ENCODE results near the gene MAP3K10.
A peak's percentile ranks its signal among the peaks of the same experiment; 100 is the strongest.
"Not testable (repeated sequence)": the region's sequence is repeated elsewhere in the genome, so short reads cannot be mapped to it uniquely, and the experiment has no call there.

Gene MAP3K10

DNA sequence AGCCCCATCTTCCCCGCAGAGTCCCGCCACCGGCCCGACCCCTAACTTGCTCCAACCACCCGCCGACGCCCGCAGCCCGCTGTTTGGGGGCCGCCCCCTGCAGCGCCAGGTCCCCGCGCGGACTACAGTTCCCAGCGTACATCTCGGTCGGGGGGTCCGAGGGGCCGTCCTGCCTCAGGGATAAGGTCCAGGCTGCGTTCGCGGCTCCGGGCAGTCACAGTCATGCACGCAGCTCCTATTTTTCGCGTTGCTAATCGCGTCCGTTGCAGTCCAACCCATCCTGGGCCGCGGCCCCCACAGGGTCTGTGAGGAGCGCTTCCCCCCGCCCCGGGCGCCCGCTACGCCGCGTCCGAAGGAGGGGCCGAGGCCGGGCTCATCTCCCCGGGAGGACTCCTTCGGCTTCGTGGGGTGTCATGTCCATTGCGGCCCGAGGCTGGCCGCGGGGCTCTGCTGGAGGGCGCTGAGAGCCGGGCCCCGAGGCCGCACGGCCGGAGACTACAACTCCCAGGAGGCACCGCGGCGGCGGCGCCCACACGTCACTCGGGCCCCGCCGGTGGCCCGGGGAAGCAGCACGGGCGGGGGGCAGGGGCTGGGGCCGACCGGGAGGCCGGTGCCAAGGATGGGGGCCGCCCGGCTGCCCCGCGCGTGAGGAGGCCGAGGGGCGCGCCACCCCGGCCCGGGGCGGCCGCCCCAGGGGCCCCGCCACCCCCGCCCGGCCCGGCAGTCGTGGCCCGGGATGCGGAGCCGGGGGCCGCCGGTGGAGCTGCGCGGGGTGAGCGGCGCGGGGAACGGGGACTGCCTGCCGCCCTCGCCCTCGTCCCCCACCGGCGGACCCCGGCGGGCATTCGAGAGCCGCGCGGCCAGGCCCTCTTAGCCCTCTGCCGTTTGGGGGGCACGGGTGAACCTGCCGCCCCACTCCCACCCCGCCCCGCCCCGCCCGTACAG is at the start of gene MAP3K10:
MAP3K10 (plus strand) TSS at position 536 of the 945 bp plus-strand sequence. CDS start 606 bp downstream, outside the sequence.
- peak; percentile 73 to 83 for DNase-seq
- TF ChIP-seq GATA1 (IDR thresholded peaks at IDR 0.05; ENCODE audit: low read depth, low read length): no peak
- no peak for TF ChIP-seq POLR2A (IDR thresholded peaks at IDR 0.05; ENCODE audit: low read length)

DNA sequence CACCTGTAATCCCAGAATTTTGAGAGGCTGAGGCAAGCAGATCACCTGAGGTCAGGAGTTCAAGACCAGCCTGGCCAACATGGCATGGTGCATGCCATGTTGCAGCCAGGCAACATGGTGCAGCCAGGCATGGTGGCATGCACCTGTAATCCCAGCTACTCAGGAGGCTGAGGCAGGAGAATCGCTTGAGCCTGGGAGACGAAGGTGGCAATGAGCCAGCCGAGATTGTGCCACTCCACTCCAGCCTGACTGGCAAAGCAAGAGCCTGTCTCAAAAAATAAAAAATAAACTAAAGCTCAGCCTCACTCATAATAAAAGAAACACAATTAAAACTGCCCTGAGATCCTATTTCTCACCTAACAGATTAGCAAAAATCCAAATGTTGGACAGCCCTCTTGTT is 49.7 kb upstream of the MAP3K10 start:
- no peak for DNase-seq
- no peak for TF ChIP-seq GATA1 (IDR thresholded peaks at IDR 0.05; ENCODE audit: low read depth, low read length)
- TF ChIP-seq POLR2A (IDR thresholded peaks at IDR 0.05; ENCODE audit: low read length): no peak

DNA sequence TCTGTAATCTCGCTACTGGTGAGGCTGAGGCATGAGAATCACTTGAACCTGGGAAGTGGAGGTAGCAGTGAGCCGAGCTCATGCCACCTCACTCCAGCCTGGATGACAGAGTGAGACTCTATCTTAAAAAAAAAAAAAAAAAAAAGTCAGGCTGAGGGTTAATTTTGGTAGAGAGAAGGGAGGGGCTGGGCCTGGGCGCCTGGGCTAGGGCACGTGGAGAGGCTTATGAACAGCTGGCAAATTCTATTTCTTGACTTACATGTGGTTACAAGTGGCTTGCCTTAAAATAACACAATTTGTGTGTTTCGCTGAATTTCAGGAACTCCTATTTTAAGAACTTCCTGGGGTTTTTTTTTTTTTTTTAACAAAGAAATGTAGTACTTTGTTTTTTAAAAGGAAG is 47.6 kb upstream of the MAP3K10 start:
- TF ChIP-seq POLR2A (IDR thresholded peaks at IDR 0.05; ENCODE audit: low read length): no peak
- no peak for TF ChIP-seq GATA1 (IDR thresholded peaks at IDR 0.05; ENCODE audit: low read depth, low read length)
- no peak for DNase-seq

DNA sequence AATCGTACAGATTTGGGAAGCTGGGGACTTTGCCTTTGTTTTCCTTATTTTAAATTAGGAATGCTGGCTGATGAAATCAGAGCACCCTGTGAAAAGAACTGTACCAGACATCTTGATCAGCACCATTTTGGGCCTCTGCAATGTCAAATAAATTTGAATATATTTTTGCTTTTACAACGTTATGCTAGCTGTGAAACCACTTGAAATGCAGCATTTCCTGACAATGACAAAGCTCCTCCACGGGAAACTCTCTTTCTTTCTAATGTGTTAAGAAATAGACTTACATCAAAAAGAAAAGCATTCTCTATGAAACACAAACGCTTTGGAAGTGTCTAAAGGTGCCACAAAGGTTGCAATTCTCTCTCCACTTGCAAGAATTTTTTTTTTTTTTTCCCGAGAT is 47.1 kb upstream of the MAP3K10 start:
- no peak for DNase-seq
- TF ChIP-seq GATA1 (IDR thresholded peaks at IDR 0.05; ENCODE audit: low read depth, low read length) (no peak), POLR2A (IDR thresholded peaks at IDR 0.05; ENCODE audit: low read length) (no peak)

DNA sequence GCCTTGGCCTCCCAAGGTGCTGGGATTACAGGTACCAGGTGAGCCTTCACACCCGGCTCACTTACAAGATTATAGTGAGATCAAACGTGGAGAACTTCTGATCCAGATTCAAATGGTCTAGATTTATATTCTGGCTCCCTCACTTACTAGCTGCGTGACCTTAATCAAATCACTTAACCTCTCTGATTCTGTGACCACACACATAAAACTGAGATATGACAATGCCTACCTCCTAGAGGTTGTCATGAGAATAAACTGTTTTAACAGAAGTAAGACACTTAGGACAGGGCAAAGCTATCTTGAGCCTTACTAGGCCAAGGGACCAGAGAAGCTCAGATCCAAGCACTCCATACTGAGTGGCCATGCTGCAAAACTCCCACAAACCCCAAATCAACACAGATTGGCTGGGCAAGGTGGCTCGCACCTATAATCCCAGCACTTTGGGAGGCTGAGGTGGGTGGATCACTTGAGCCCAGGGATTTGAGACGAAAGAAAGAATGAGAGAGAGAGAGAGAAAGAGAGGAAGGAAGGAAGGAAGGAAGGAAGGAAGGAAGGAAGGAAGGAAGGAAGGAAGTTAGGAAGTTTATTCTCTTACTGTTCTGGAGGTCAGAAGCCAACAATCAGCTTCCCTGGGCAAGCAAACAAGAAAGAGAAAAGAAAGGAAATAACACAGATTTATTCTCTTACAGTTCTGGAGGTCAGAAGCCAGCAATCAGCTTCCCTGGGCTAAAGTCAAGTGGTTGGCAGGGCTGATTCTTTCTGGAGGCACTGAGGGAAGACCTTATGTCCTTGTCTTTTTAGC is 46.1 kb upstream of the MAP3K10 start:
- DNase-seq: no peak
- TF ChIP-seq GATA1 (IDR thresholded peaks at IDR 0.05; ENCODE audit: low read depth, low read length) (no peak), POLR2A (IDR thresholded peaks at IDR 0.05; ENCODE audit: low read length) (no peak)

DNA sequence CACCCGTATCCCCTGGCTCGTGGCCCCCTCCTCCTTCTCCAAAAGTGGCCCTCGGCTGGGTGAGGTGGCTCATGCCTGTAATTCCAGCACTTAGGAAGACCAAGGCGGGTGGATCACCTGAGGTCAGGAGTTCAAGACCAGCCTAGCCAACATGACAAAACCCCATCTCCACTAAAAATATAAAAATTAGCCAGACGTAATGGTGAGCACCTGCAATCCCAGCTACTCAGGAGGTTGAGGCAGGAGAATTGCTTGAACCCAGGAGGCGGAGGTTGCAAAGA is 45.5 kb upstream of the MAP3K10 start:
- not testable (repeated sequence) for DNase-seq

DNA sequence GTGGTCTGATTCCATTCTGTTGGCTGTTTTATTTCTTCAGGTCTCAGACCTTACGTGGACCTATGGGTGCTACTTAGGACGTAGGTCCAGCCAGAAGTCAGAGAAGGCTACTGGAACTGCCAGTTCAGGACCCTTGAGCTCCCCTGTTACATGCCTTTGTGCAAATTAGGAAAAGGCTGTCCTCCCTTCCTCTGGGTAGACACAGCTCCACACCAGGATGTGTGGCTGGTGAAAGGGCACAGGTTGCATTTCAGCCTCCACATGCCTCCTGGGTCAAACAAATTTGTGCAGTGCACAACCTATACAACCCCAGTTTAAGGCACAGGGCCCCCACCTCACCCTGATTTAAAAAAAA is 43.9 kb upstream of the MAP3K10 start:
- DNase-seq: no peak
- no peak for TF ChIP-seq GATA1 (IDR thresholded peaks at IDR 0.05; ENCODE audit: low read depth, low read length)
- TF ChIP-seq POLR2A (IDR thresholded peaks at IDR 0.05; ENCODE audit: low read length): no peak

DNA sequence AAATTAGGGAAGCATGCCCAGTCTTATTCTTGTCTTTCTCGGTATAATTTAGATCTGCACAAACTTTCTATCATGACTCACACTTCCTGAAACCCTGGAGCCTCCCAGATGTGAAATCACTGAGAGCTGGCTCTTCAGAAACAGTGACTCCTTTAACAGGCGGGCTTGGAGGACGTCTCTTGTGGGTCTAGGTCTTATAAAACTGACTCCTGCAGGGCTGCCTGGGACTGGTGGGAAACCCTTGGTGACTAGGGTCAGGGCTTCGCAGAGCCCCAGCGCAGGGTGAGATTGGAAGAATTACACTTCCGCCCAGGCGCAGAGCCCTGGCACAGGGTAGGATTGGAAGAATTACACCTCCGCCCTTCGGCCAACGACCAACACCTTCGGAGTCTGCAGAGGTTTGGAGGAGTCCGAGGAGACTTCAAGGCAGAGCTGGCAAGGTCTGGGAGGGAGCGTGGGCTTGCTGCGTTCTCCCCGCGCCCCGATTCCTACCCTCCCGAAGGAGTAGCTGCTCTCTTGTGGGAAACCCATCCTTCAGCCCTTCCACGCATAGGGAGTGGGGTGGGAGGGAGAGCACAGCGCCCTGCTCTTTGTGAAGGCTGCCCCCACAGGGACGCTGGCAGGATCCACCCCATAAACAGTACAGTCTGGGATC is 43.4 kb upstream of the MAP3K10 start:
- no peak for TF ChIP-seq POLR2A (IDR thresholded peaks at IDR 0.05; ENCODE audit: low read length)
- TF ChIP-seq GATA1 (IDR thresholded peaks at IDR 0.05; ENCODE audit: low read depth, low read length): no peak
- no peak for DNase-seq

DNA sequence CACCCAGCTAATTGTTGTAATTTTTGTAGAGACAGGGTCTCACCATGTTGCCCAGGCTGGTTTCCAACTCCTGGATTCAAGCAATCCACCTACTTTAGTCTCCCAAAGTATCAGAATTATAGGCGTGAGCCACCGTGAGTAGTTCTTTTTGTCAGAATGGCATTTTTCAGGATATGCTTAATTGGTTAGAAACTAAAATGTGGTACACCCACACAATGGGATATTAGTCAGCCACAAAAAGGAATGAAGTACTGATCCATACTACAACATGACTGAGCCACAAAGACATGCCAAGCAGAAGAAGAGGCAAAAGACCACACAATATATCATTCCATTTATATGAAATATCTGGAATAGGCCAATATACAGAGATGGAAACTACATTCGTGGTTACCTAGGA is 41.7 kb upstream of the MAP3K10 start:
- no peak for DNase-seq
- TF ChIP-seq POLR2A (IDR thresholded peaks at IDR 0.05; ENCODE audit: low read length) (no peak), GATA1 (IDR thresholded peaks at IDR 0.05; ENCODE audit: low read depth, low read length) (no peak)

DNA sequence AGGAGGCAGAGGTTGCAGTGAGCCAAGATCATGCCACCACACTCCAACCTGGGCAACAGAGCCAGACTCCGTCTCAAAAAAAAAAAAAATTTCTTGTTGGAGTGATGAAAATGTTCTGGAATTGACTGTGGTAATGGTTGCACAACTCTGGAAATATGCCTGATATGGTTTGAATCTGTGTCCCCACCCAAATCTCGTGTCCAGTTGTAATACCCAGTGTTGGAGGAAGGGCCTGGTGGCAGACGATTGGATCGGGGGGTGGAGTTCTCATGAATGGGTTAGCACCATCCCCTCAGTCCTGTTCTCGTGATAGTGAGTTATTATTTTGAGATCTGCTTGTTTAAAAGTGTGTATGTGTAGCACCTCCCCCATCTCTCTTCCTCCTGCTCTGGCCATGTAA is 41.1 kb upstream of the MAP3K10 start:
- TF ChIP-seq POLR2A (IDR thresholded peaks at IDR 0.05; ENCODE audit: low read length): no peak
- TF ChIP-seq GATA1 (IDR thresholded peaks at IDR 0.05; ENCODE audit: low read depth, low read length): no peak
- DNase-seq: no peak

DNA sequence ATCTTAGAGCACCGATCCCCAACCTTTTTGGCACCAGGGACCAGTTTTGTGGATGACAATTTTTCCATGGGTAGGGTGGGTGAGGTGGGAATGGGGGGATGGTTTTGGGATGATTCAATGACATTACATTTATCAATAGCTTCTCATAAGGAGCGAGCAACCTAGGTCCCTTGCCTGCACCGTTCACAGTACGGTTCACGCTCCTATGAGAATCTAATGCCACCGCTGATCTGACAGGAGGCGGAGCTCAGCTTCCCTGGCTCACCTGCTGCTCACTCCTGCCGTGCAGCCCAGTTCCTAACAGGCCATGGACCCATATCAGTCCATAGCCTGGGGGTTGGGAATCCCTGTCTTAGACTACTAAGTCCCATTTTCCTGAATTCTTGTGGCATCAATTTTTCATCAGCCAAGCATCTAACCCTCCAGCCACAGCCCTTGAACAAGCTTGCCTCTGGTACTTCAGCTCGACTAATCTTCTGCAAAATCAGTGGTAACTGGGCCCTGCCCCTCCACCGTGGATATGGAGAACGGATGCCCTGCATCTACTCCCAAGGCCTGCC is 37.0 kb upstream of the MAP3K10 start:
- TF ChIP-seq GATA1 (IDR thresholded peaks at IDR 0.05; ENCODE audit: low read depth, low read length) (no peak), POLR2A (IDR thresholded peaks at IDR 0.05; ENCODE audit: low read length) (no peak)
- no peak for DNase-seq

DNA sequence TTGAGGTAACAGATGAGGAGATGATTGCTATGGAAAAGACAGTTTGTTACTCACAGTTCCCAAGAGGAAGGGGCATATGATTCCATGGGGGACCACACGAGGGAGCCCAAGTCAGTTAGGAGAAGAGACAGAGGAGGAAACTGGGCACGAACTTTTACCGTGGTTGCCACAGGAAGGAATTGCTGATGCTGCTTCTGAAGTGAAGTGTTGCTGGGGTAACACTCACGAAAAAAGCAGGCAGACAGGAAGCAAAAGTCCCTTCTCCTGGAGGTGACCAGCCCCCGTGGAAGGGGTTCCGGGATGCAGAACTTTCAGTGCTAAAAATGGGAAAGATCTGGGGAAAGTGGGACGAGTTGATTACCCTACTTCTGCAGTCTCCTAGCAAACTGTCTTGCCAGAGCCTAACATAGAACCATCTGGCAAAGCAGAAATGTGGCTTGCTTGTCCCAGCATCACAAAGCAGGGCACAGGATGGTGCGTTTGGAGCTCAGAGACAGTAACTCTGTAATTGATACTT is 35.4 kb upstream of the MAP3K10 start:
- peak in 1 of 2 experiments; percentile 9 for DNase-seq
- no peak for TF ChIP-seq POLR2A (IDR thresholded peaks at IDR 0.05; ENCODE audit: low read length)
- TF ChIP-seq GATA1 (IDR thresholded peaks at IDR 0.05; ENCODE audit: low read depth, low read length): no peak

DNA sequence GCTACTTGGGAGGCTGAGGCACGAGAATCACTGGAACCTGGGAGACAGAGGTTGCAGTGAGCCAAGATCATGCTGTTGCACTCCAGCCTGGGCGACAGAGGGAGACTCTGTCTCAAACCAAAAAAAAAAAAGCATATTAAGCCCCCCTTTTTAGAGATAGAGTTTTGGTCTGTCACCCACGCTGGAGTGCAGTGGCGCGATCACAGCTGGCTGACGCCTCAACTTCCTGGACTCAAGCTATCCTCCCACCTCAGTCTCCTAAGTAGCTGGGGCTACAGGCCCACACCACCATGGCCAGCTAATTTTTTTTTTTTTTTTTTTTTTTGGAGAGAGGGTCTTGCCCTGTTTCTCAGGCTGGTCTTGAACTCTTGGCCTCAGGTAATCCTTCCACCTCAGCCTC is 34.2 kb upstream of the MAP3K10 start:
- no peak for DNase-seq
- TF ChIP-seq POLR2A (IDR thresholded peaks at IDR 0.05; ENCODE audit: low read length) (no peak), GATA1 (IDR thresholded peaks at IDR 0.05; ENCODE audit: low read depth, low read length) (no peak)

DNA sequence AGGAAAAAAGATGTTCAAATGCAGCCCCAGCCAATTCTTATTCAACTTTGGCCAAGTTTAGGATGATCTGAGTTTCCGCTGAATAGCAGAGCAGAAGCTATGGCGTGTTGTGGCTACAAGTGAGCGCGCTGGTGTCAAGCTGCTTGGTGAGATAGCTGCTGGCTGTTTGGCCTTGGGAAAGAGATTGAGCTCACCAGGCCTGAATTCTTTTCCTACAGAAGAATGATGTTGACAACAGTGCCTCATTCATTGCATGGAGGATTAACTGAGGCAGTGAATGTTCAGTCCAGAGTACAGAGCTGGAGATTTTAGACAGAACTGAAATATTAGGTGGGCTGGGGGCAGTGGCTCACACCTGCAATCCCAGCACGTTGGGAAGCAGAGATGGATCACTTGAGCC is 31.5 kb upstream of the MAP3K10 start:
- no peak for DNase-seq
- TF ChIP-seq POLR2A (IDR thresholded peaks at IDR 0.05; ENCODE audit: low read length) (no peak), GATA1 (IDR thresholded peaks at IDR 0.05; ENCODE audit: low read depth, low read length) (no peak)
